OCI-LY7 (cell line): ENCODE data around the gene MTSS2. TPM values are rescaled to one million over a fixed set of nuclear protein-coding genes. Genes with fewer than 3 reads are reported as not detected.

Experiments
- BruUV-seq: library from RNA; stranded (reverse); fragments of 400-500 nt; replicated peaks from 2 replicates; lab custom pipeline; 2021; lab: Mats Ljungman, UMichigan
- CTCF ChIA-PET: fragments of 300-600 bp; sonication (Branson Sonifier 250); formaldehyde crosslinking; loops from one replicate; lab custom pipeline; 2022; ENCODE audit warnings: antibody characterized with exemption; ENCODE audit not compliant: unreplicated experiment; lab: Charles Lee
- POLR2A ChIA-PET: fragments of 300-600 bp; sonication (Branson Sonifier 250); formaldehyde crosslinking; loops from one replicate; lab custom pipeline; 2022; ENCODE audit warnings: antibody characterized with exemption; lab: Charles Lee
- DNase-seq: peaks from one replicate; pipeline ENCODE4 v3.0.0-alpha.2; 2015; ENCODE audit warnings: low spot score
- H2AFZ ChIP-seq: fragments of 200-600 bp; sonication (generic), shearing (Covaris generic); 2 replicates; pipeline ENCODE4 v1.6.1; 2014; ENCODE audit warnings: mild to moderate bottlenecking, antibody characterized with exemption, low read length, moderate library complexity
- H3K27ac ChIP-seq: fragments of 200-600 bp; sonication (generic); 2 replicates; pipeline ENCODE4 v1.5.1; 2014; ENCODE audit warnings: mixed run types, low read depth, mild to moderate bottlenecking, moderate library complexity, low read length, inconsistent platforms; ENCODE audit not compliant: poor library complexity, severe bottlenecking
- H3K36me3 ChIP-seq: fragments of 200-600 bp; sonication (generic); 2 replicates; pipeline ENCODE4 v1.6.1; 2014; ENCODE audit warnings: mild to moderate bottlenecking, antibody characterized with exemption, low read length, moderate library complexity, mixed read lengths; ENCODE audit not compliant: insufficient read depth
- H3K4me1 ChIP-seq: fragments of 200-600 bp; sonication (generic); 2 replicates; pipeline ENCODE4 v1.5.1; 2014; ENCODE audit warnings: mild to moderate bottlenecking, low read length; ENCODE audit not compliant: insufficient read depth, poor library complexity, severe bottlenecking
- H3K4me2 ChIP-seq: fragments of 200-600 bp; sonication (generic); 2 replicates; pipeline ENCODE4 v1.6.1; 2014; ENCODE audit warnings: mild to moderate bottlenecking, low read length
- H3K4me3 ChIP-seq: fragments of 200-600 bp; sonication (generic); 2 replicates; pipeline ENCODE4 v1.5.1; 2014; ENCODE audit warnings: mild to moderate bottlenecking, low read depth, low read length; ENCODE audit not compliant: poor library complexity, severe bottlenecking
- H3K79me2 ChIP-seq: fragments of 200-600 bp; sonication (generic); 2 replicates; pipeline ENCODE4 v1.6.1; 2016; ENCODE audit warnings: low read depth, mild to moderate bottlenecking, low read length, moderate library complexity, mixed read lengths; ENCODE audit not compliant: insufficient read depth
- H3K9me2 ChIP-seq: fragments of 200-600 bp; sonication (generic); 2 replicates; pipeline ENCODE4 v1.6.1; 2016; ENCODE audit warnings: mild to moderate bottlenecking, low read length, mixed read lengths; ENCODE audit not compliant: insufficient read depth
- H3K9me3 ChIP-seq: fragments of 200-600 bp; sonication (generic); 2 replicates; pipeline ENCODE4 v1.6.1; 2014; ENCODE audit warnings: mild to moderate bottlenecking, mixed run types, low read length, mixed read lengths
- H4K20me1 ChIP-seq: fragments of 200-600 bp; sonication (generic); 2 replicates; pipeline ENCODE4 v1.6.1; 2014; ENCODE audit warnings: mild to moderate bottlenecking, antibody characterized with exemption, low read length, moderate library complexity, mixed read lengths; ENCODE audit not compliant: insufficient read depth
- CTCF ChIP-seq: fragments of 200-600 bp; sonication (generic); conservative IDR thresholded peaks from 2 replicates; pipeline ENCODE4 v1.5.1; 2014; ENCODE audit warnings: mild to moderate bottlenecking, antibody characterized with exemption, low read length, moderate library complexity, mixed read lengths
- EZH2phosphoT487 ChIP-seq: fragments of 200-600 bp; sonication (generic); IDR thresholded peaks from 2 replicates; pipeline ENCODE4 v1.6.1; 2018; ENCODE audit warnings: low read depth, borderline replicate concordance, mild to moderate bottlenecking, mixed run types, antibody characterized with exemption, low read length, moderate library complexity, mixed read lengths
- intact Hi-C: fragments of 100-400 bp; cut with micrococcal nuclease; formaldehyde crosslinking; loops from one replicate; pipeline ENCODE4 v1.10.0; 2022; ENCODE audit not compliant: unreplicated experiment
- total RNA-seq, 2 experiments: library from RNA; depleted of rRNA in 1 of 2; stranded (reverse); fragments of >200 nt in 1 of 2; shearing (Covaris generic) in 1 of 2; gene quantifications; 2 replicates each; pipeline ENCODE4 v1.2.3, GENCODE V29; 2014 to 2022

Gene MTSS2
- total RNA-seq, 2 experiments from 2014 or later = 0.17 to 0.19 TPM

DNA sequence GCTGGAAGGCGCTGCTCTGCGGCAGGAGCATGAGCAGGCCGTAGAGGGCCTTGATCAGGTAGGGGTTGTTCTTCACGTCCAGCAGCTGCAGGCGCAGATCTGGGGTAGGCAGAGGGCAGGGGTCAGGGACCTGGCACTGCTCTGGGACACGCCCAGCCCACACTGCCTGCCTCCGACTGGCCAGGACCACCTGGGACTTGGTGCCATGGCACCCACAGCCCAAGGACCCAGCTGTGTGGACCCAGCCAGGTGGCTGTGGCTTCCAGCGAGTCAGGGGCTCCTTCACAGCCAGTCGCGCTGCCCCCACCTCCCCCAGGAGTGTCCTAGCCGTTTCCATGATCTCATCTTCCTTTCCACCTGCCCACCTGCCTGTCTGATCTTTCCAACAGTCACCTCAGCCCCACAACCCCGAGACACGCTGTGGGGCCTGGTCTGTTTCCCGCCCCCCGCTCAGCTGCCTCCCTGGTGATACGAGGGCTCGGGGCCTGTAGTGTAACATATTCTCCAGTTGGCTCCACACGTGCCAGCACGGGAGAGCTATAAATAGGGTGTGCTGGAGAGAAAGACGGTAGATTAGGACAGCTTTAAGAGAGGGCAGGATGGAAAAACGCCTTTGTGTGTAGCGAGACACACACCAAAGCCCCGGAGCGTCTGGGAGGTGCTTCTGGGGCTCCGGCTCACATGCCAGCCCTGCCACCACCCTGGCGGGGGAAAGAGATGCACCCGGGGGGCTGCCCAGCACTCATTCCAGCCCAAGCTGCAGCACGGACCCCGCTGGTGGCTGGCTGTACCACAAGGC is 7.2 kb upstream of the MTSS2 start:
- H3K27ac ChIP-seq = no peak overlapping the region
- intact Hi-C loops = no loop called here
- DNase-seq = no peak
- peaks cover 6% of the 10 kb centered on the region for H3K4me1 ChIP-seq
- TF ChIP-seq CTCF = no peak
- no peak for TF ChIP-seq EZH2phosphoT487
- no peak overlapping the region for H3K4me3 ChIP-seq
- no peaks in the 10 kb centered on the region for H3K9me2 ChIP-seq
- H2AFZ ChIP-seq = no peak overlapping the region
- no peaks in the 10 kb centered on the region for H3K9me3 ChIP-seq
- H4K20me1 ChIP-seq = no peaks in the 10 kb centered on the region
- CTCF ChIA-PET = no interaction called here
- POLR2A ChIA-PET = no interaction called here
- peaks cover 3% of the 10 kb centered on the region; the same call in 1 of the 2 replicates for H3K36me3 ChIP-seq
- H3K4me2 ChIP-seq = no peak overlapping the region
- H3K79me2 ChIP-seq = no peaks in the 10 kb centered on the region
- no TSS peak for BruUV-seq

GRCh38 chr16:70692130-70692872 is 6.4 kb upstream of the MTSS2 start:
- Histone ChIP-seq H3K9me3 (no peaks in the 10 kb centered on the region), H3K27ac (no peak overlapping the region), H3K4me2 (no peak overlapping the region), H2AFZ (no peak overlapping the region), H3K79me2 (no peaks in the 10 kb centered on the region), H4K20me1 (no peaks in the 10 kb centered on the region), H3K36me3 (no peaks in the 10 kb centered on the region; the same call in 1 of the 2 replicates), H3K4me1 (peaks cover 6% of the 10 kb centered on the region), H3K4me3 (no peak overlapping the region), H3K9me2 (no peaks in the 10 kb centered on the region)
- BruUV-seq = no TSS peak
- no peak for TF ChIP-seq EZH2phosphoT487
- TF ChIP-seq CTCF = no peak
- DNase-seq = no peak
- intact Hi-C loops = no loop called here
- ChIA-PET CTCF (no interaction called here), POLR2A (no interaction called here)
